NB4 (cell line): ENCODE measurements around the gene LGALS7.

Experiments
- CTCF ChIP-seq: IDR thresholded peaks from one replicate; pipeline ENCODE4 v1.5.1; 2012; ENCODE audit warnings: low read depth, low read length
- POLR2A ChIP-seq: IDR thresholded peaks from 2 replicates; pipeline ENCODE4 v1.6.1; 2011; ENCODE audit warnings: mild to moderate bottlenecking; ENCODE audit not compliant: insufficient read length; ENCODE audit errors: extremely low read depth

- TF ChIP-seq POLR2A (no peak), CTCF (no peak)
Observed at GRCh38 chr19:38819231-38819920, 46.1 kb upstream of the LGALS7 start.
